GM10847 (cell line): Measurements from ENCODE around the gene TLNRD1.

Source experiments
- POLR2A ChIP-seq: IDR thresholded peaks from 2 replicates; pipeline ENCODE4 v1.6.1; 2011; ENCODE audit not compliant: insufficient read length; ENCODE audit errors: extremely low read depth

TLNRD1 gene

DNA sequence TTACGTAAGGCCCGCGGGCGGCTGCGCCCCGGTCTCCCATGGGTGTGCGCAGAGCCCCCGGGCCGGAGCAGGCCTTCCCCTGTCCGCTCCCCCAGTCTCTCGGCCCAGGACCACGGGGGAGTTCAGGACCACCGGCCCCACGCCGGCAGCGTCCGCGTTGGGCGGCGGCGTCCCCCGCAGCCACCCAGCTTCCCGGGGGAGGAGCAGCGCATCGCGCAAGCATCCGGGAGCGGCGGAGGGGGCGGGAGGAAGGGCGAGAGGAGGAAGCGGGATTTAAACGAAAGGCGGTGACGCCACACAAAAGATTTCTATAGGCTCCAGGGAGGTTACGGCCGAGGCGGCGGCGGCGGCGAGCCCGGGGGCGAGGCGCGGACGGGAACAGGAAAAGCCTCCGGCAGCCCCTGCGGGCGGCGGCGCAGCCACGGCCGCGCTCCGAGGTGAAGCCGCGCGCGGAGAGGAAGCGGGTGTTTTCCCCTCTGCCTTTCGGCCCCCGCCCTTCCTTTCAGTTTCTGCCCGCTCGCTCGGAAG lies at the start of gene TLNRD1:
Gene TLNRD1 (plus strand): TSS at position 300 of the 528 bp plus-strand sequence. CDS start 1,349 bp downstream, outside the sequence.
- peak; percentile 94 for TF ChIP-seq POLR2A

DNA sequence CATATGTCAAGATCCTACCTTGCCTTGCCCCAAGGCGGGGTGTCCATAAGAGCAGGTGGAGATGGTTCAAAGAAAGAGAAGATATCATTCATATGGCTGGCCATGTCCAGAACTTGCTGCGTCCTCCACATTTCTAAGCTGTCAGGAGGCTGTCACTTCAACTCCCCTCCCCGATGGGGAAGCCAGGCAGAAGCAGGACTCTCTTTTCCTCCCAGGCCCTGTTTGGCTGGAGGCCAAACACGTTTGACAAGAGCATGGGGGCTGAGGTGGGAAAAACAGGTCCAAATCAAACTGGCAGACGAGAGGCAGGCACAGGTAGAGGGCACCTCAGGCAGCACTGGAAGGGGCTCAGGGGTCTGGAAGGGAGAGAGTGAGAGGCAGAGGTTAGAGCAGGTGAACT lies 48.8 kb upstream of the TLNRD1 start:
- TF ChIP-seq POLR2A, result no peak

DNA sequence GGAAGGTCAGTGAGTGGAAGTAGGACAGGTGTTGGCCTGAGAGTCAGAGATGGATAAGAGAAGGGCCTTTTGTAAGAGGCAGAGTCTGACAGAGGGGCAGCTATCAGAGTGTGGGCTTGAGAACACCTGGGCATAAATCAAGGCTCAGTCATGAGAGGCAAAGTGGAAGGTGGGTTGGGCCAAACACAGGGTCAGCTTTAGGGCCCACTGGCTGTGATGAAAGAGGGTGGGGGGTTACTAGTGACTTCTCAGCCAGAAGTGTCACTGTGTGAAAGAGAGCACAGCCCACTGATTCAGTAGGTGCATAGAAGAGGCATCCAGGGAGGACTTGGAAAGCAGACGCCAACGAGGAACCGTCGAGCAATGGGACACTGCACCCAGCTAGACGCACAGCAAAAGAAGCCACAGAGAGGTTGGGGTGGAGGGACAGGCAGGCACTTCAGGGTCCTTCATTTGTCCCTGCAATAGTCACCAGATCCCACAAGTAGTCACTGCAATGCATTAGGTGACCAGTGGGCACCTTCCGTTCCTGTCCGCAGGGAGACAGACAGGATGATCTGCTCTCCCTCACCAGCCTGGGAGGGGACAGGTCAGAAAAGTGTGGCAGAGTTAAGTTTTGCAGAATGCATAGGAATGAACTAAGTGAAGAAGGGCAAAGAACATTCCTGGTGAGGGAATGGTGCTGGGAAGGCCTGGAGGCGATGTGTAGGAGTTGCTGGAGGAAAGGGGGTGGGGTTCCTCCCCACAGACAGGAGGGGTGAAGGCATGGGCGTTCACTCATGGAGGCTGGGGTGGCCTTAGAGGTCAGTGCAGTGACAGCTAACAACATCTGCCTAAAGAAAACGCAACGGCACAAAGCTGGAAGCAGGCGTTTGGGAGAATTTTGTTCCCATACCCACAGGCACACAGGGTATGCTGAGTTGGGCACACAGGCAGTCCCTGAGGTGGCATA lies 47.4 kb upstream of the TLNRD1 start:
- no peak for TF ChIP-seq POLR2A

DNA sequence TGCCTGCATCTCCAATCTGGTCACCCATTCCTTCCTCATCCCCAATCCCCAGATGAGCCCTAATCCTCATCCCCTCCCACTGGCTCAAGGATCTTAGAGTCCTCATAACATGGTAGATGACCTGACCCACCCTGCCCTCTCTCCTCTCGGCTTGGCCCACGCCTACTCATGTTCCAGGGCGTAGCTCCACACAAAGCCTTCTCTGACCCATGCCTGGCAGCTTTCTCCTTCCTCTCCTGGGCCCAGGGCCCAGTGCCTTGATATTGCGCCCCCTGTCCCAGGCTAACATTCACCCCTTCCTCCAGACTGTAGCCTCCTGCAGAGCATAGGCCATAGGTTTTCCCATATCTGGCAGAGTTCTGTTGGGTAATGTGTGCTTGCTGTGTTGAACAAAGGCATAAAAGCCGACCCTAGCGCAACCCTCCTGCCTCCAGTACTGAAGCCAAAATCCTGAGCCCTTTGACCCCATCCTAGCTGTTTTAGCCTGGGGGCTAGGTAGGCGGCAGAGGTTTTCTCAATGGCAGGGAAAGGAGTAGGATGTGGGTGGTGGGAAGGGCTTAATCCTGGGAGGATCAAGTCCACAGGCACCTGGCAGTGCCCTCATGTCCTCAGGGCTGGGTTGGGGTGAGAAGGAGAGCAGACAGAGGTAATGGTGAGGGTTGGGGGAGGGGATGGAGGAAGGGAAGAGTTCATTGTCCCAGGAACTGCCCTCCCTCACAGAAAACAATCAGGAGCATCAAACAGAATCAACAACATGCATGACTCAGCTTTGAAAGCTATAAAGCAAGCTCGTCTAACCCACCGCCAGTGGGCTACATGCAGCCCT lies 46.6 kb upstream of the TLNRD1 start:
- TF ChIP-seq POLR2A, result no peak

DNA sequence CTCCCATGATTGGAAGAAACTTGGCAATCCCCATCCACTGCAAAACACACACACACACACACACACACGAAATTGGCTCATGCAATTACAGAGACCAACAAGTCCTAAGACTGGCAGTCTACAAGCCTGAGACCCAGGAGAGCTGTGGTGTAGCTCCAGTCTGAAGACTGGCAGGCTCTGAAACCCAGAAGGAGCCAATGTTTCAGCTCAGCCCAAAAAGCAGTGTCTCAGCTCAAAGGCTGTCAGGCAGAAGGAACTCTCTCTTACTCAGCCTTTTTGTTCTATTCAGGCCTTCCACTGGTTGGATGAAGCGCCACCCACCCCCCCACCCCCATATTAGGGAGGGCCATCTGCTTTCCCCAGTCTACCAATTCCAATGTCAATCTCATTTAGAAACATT lies 43.2 kb upstream of the TLNRD1 start:
- TF ChIP-seq POLR2A, result no peak

DNA sequence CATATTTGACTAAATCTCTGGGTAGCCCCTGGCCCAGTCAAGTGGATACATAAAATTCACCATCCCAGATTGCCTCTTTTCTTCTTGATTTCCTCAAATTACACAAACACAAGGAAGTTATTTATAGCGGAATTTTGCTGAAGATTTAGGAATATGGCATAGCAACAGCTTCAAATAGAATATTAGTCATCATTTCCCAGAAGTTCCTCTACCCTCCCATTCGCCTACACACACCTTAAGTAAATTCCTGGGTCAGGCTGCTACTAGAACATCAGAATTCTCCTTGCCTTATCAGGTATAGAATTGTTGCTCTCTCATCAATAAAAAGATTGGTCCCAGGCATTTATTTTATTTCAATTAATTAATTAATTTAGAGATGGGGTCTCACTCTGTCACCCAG lies 42.7 kb upstream of the TLNRD1 start:
- TF ChIP-seq POLR2A, result no peak

DNA sequence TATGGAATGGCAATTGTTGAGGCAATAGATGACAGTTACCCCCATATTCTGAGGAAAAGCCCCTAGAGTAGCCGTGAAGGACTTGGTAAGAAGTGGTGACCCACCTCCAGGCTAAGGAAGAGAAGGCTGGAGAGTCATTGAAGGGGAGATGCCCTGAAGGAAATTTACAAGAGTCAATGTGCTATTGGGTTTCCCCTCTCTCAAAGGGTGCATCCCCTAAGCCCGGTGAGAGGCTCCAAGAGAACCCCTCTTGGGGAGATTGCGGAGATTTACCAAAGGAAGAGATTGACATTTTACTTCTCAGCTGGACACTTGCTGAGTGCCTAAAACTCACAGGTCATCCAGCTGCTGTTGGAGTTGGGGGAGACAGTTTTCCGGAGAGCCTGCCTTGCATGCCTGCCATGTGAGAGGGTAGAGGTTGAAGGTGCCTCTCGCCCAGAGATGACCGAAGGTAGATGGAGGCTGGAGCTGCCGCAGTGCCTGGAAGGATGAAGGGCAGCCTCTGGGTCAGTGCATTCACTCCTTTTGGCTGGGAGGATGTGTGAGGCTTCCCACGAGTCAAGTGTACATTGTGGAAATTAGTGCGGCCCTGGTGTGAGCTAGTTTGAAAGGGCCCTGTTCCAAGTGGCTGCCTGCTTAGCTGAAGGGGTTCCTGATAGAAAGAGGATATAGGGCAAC lies 41.8 kb upstream of the TLNRD1 start:
- TF ChIP-seq POLR2A, result no peak

DNA sequence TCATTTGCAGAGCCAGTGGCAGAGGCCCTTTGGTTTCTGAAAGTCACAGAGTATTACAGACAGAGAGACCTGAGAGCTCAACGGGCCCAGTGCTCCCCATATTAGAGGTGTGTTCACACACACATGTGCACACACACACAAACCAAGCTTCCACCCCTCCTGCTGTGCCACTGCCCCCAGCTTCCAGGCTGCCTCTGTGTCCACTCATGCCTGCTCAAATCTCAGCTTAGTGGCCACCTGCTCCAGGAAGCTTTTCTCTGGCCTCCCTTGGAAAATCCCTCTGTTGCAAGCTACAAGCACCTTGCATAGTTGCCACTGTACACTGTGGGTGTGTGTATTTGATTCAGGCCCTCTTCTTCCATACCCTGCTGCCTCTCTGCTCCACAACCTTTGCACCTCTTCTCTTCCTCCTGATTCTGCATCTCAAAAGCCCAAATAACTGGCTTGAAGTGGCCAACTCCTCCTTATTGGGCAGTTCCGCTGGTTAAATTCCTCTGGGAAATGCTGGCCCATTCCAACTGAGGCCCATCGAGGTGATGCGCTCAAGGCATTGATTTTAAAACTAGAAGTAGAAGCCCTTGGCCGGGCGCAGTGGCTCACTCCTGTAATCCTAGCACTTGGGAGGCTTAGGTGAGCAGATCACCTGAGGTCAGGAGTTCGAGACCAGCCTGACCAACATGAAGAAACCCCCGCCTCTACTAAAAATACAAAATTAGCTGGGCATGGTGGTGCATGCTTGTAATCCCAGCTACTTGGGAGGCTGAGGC lies 34.1 kb upstream of the TLNRD1 start:
- no peak for TF ChIP-seq POLR2A

DNA sequence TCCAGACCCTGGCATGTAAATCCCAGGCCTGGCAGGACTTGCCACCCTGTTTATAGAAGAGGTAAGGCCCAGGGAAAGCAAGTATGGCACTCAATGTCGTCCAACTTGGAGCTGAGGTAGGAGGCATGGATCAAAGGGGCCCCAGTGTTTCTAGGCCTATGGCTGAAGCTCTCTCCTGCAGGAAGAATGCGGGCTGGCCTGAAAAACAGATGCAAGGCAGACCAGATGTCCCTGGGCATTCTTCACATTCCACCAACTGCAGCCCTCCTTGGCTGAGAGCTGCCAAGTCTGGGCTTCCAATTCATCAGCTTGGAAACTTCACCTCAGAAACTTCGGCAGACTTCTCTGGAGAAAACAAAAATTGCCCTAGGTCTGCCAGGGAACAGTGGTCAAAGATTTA lies 33.3 kb upstream of the TLNRD1 start:
- TF ChIP-seq POLR2A, result no peak

DNA sequence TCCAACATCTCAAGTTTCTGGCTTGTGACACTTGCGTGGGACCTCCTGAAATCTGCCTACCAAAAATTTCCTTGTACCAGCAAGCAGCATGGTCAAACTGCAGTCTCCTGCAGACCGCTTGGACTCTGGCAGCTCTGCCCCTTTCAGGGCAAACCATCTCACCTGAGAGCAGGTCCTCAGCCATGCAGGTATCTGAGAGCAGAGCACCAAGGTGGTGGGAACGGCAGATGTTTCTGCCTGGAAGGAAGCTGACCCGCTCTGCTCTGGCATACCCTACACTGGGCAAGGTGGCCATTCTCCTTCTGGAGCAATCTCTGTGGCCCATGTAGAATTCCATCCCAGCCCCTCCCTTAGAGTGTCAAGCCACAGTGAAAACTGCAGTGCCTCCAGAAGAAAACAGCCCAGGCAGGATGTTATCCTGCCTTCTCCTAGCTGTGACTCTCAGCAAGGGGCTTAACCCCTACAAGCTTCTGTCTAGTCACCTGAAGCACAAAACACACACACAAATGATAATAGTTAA lies 32.7 kb upstream of the TLNRD1 start:
- no peak for TF ChIP-seq POLR2A

DNA sequence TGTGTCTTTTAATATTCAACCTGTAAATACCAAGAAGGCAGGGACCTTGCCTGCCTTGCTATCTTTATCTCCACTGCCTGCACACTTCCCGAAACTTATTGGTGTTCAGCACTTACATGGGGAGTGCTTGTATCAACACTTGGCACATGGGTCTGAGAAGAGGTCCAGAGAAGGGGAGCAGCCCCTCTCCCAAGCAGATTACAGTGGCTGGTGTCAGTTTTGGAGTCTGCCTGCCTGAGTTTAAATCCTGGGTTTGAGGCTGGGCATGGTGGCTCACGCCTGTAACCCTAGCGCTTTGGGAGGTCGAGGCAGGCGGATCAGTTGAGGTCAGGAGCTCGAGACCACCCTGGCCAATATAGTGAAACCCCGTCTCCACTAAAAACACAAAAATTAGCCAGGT lies 31.4 kb upstream of the TLNRD1 start:
- TF ChIP-seq POLR2A, result no peak

DNA sequence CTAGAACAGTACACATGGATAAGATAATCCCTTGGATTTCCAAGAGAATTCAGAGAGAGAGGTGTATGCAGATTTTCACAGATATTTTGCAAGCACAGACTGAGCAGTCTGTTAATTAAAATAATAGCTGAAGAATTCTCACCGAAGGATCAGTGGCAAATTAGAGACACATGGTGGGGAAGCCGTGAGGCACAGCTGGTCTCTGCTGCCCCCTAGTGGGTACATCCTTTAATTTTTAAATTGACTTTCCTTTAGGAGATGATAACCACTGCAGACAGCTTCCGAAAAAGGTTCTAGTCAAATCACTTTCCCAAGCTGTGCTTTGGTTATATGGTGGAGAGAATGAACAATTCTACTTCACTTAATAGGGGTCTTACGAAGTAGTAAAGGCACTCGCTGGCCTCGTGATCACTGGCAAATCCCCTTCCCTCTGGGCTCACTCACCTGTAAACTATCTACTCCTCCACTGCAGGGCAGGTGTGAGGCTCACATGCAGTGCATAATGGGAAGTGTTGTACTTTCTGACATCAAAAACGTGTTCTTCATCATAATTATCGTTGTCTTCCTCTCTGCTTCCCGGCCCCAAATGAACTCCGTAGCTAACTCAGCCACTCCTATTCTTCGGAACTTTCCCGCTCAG lies 30.6 kb upstream of the TLNRD1 start:
- no peak for TF ChIP-seq POLR2A

DNA sequence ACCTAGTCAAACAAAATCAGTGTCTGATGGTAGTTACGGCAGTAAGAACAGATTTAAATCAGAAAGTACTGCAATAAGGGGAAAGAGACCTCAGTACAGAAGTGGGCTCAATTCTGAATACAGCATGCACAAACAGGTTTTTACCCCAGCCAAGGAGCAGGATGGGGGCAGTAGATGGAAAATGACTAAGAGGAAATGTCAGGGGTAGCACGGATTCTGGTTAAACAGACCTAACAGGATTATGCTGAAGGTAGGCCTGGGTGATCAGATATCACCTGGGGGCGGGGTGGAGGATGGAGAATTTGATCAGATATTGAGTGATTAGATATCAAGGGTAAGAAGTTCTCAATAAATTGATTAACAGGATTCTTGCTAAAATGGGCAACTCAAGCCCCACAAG lies 30.1 kb upstream of the TLNRD1 start:
- no peak for TF ChIP-seq POLR2A

DNA sequence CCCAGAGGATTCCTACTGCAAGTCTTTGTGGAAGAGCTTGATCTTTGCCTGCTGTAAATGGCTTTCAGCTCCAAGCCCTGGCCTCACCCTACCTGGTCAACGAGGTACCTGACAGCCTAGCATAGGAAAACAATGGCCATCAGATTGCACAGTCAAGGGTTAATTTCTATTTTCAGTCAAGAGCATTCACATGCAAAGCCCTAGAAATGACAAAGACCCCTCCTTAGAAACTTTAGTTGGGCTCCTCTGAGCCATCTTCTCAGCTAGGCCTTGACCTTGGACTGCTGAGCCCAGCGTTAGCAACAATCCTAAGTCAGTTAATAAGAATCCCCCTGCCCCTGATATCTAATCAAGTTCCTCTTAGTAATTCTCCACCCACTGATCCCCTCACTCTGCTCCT lies 29.6 kb upstream of the TLNRD1 start:
- TF ChIP-seq POLR2A, result no peak
